AG08395 (cell line): ENCODE results near the gene RPSA.
"Not testable (repeated sequence)": the region's sequence is repeated elsewhere in the genome, so short reads cannot be mapped to it uniquely, and the experiment has no call there.

ENCODE experiments used
- DNase-seq: peaks from one replicate; pipeline ENCODE4 v3.0.0; 2012; ENCODE audit warnings: mixed read lengths, low spot score

RPSA gene

GRCh38 chr3:39388741-39389248 lies 17.7 kb upstream of the RPSA start:
- no peak for DNase-seq

- DNase-seq, result no peak
These were observed 16.3 kb upstream of the RPSA start for GRCh38 chr3:39390181-39390580.

DNA sequence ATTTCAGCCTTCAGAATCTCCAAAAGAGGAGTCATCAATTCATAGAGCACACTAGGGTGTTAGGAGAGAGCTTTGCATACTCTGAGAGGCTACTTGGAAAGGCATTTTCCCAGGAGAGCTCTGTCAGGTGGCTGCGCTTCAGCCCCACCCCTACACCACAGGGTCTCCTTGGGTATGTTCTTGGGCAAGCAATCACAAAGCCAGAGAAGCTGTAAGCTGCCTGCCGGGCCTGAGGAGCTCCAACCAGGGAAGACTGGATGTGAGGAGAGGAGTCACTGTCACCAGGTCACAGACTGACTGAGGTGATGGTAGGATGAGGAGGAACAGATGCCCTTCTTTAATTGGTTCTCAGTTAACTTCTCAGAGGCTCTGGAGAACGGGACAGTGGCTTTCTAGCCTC lies 9.8 kb upstream of the RPSA start:
- DNase-seq, result no peak

DNA sequence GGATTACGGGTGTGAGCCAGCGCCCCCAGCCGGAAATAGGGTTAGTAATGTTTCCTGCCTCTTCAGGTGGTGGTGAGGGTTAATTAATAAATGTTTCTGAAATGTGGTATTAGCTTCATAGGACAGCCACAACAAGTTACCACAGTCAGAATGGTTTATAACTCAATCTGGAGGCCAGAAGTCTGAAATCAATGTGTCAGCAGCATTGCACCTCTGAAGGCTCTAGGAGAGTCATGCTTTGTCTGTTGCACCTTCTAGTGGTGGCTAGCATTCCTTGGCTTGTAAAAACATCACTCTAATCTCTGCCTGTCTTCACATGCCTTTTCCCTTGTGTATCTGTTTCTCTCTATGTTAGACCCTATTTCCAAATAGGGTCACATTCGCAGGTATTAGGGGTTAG lies 7.8 kb upstream of the RPSA start:
- no peak for DNase-seq

- DNase-seq, result no peak
These were observed 4.5 kb upstream of the RPSA start for GRCh38 chr3:39401983-39402382.

- DNase-seq, result no peak
These were observed 1.4 kb upstream of the RPSA start for GRCh38 chr3:39404943-39405686.

DNA sequence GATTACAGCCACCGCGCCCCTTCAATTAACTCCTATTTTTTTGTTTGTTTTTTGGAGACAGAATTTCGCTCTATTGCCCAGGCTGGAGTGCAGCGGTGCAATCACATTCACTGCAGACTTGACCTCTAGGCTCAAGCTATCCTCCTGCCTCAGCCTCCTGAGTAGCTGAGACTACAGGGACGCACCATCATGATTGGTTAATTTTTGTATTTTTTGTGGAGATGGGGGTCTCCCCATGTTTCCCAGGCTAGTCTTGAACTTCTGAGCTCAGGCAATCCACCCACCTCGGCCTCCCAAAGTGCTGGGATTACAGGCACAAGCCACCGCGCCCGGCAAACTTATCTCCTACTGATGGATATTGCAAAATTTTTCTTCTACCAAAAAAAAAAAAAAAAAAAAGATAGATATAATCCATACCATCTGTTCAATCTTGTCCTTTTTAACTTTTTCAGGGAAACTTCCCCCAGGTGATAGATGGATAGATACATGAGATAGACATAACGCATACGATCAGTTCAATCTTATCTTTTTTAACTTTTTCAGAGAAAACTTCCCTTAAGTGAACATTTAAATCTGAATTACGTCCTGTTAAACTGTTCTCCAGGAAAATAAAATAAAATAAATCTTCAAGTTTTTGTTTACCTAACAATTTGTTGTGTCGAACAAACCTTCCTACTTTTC lies 693 bp upstream of the RPSA start:
- DNase-seq, result no peak

DNA sequence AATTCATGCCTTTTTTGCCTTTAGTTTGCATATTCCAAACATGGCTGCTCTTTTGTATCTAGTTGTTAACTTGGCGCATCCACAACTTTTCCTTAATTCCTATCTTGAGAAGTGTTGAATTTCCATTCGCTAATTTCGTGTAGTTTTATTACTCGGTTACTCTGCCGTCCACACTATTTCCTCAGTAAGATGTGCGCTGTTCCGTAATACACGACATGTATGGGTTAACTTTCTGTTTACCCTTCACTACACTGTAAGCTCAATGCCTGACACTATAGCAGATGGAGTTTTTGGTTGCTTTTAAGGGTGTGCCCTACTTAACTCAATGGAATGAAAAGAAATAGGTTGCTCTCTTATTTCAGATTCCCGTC lies 724 bp downstream of the RPSA start:
- no peak for DNase-seq

DNA sequence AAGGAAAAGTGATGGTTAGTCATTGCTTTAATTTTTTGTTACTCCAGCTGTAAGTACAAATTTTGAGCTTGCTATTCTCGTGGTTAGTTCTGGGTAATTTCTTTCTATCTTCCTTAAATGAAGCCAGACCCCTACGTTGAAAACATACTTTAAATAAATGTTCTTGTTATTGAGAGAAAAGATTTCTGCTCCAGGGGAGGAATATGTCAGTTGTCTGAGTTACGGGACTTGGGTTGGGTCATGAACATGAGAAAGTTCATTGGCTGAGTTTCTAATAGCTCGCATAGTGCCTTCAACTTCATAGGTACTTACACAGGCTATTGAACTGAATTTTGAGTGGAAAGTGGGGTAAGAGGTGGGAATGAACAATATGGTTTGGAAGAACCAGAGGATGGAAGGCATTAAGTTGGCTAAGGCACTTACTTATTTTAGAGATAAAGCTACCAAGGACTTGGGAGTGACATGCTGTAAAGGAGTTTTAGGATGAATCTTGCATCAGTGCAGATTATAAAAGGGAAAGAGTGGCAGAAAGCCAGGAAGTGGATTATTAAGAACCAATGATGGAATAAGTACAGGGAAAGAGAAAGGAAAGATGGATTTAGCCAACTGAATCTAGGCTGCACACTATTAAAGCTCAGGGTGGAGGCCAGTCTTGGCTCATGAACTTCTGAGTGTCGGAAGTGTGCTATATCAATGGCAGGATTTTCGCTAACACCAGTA lies 1.4 kb downstream of the RPSA start:
- no peak for DNase-seq

DNA sequence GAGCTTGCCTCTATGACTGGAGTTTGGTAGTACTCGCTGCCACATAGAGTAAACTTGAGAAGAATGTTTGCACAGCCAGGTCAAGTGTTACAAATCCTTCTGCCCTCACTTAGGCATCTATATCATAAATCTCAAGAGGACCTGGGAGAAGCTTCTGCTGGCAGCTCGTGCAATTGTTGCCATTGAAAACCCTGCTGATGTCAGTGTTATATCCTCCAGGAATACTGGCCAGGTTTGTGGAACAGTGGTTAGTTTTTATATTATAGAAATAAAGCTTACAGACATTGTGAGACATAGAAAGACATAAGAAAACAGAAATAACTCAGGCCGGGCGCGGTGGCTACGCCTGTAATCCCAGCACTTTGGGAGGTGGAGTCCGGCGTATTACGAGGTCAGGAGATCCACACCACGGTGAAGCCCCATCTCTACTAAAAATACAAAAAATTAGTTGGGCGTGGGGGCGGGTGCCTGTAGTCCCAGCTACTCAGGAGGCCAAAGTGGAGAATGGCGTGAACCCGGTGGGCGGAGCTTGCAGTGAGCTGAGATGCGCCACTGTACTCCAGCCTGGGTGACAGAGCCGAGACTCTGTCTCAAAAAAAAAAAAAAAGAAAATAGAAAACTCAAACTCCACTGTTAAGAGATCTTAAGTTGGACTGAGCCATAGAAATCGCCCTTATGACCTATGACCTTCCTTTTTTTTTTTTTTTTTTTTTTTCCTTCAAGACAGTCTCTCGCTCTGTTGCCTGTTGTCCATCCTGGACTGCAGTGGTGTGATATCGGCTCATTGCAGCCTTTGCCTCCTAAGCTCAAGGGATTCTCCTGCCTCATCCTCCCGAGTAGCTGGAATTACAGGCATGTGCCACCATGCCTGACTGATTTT lies 2.2 kb downstream of the RPSA start:
- no peak for DNase-seq

- DNase-seq, result no peak
These were observed 3.1 kb downstream of the RPSA start for GRCh38 chr3:39409514-39410136.

GRCh38 chr3:39410893-39411292 lies 4.4 kb downstream of the RPSA start:
- DNase-seq, result no peak

DNA sequence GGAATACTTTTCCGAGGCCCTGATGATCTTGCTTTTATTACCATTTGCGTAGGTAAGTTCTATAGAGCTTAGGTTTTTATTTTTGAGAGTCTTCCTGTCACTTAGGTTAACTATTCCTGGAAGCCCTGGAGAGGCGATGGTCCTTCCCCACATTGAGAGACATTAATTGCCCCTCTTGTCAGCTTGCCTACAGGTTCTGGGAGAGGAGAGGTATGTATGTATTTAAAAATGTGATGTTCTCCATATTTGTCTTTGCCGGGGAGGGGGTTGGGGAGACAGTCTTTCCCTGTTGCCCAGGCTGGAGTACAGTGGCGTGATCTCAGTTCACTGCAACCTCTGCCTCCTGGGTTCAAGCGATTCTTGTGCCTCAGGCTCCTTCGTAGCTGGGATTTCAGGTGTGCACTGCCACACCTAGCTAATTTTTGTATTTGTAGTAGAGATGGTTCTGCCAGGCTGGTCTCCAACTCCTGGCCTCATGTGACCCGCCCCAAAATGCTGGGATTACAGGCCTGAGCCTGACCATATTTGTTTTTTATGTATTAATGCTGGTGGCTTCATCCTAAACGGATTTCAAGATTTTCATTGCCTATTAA lies 6.2 kb downstream of the RPSA start:
- DNase-seq, result no peak

GRCh38 chr3:39413691-39414420 lies 7.3 kb downstream of the RPSA start:
- no peak for DNase-seq

- DNase-seq, result no peak
These were observed 7.9 kb downstream of the RPSA start for GRCh38 chr3:39414421-39414907.

DNA sequence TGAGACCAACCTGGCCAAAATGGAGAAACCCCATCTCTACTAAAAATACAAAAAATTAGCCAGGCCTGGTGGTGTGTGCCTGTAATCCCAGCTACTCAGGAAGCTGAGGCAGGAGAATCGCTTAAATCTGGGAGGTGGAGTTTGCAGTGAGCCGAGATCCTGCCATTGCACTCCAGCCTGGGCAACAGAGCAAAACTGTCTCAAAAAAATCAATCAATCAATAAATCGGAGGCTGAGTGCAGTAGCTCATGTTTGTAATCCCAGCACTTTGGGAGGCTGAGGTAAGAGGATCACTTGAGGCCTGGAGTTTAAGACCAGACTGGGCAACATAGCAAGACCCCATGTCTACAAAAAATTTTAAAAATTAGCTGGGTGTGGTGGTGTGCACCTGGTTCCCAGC lies 8.8 kb downstream of the RPSA start:
- not testable (repeated sequence) for DNase-seq

DNA sequence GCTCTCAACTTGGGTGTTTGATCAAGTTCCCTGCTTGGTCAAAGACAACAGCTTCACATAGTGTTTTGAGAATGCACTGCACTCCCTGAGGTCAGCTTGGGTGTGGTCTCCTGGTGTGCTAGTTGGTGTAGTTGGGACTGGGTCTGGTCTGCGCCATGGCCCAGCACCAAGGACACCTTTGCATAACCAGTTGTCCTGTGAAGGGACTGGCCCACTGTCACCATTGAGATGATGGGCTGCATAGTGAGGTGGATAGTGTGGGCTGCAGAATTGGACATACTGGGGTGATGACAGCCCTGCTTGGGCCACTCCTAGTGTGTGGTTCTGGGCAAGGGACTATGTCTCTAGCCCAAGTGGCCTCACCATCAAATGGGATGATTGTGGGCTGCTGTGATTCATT lies 9.5 kb downstream of the RPSA start:
- no peak for DNase-seq

GRCh38 chr3:39416998-39417397 lies 10.5 kb downstream of the RPSA start:
- DNase-seq, result not testable (repeated sequence)

- DNase-seq, result not testable (repeated sequence)
These were observed 12.2 kb downstream of the RPSA start for GRCh38 chr3:39418556-39419225.
